IMR-90 (cell line): ENCODE results near the gene GIMAP5. TPM values are rescaled to one million over a fixed set of nuclear protein-coding genes. Genes with fewer than 3 reads are reported as not detected.

Source experiments
- ATAC-seq: fragments of 200-7000 bp; cut with Tn5 transposase; 2 replicates; pipeline ENCODE4 v1.9.1; 2020; ENCODE audit warnings: low read depth, mild to moderate bottlenecking, moderate library complexity
- BruUV-seq: library from RNA; stranded (reverse); fragments of 400-500 nt; replicated peaks from 2 replicates; lab custom pipeline; 2021; lab: Mats Ljungman, UMichigan
- CTCF ChIA-PET: fragments of 300-600 bp; formaldehyde crosslinking; extraction: SDS; loops from one replicate; lab custom pipeline; 2021; ENCODE audit warnings: antibody characterized with exemption; lab: Yijun Ruan, JAX
- POLR2A ChIA-PET: fragments of 300-600 bp; sonication (Branson Sonifier 250); formaldehyde crosslinking; loops from one replicate; lab custom pipeline; 2022; ENCODE audit warnings: antibody characterized with exemption; ENCODE audit not compliant: unreplicated experiment; lab: Charles Lee
- DNase-seq: peaks from one replicate; pipeline ENCODE4 v3.0.0; 2013
- H2AFZ ChIP-seq: replicated peaks from 2 replicates; pipeline ENCODE3; 2013; ENCODE audit warnings: low read length, mild to moderate bottlenecking; ENCODE audit not compliant: poor library complexity
- H2AK5ac ChIP-seq: 2 replicates; pipeline ENCODE4 v1.6.1; 2013; ENCODE audit warnings: low read depth, low read length, inconsistent platforms
- H2AK9ac ChIP-seq: replicated peaks from 2 replicates; pipeline ENCODE3; 2013; ENCODE audit warnings: mild to moderate bottlenecking, low read depth, low read length, moderate library complexity; ENCODE audit not compliant: poor library complexity
- H2BK120ac ChIP-seq: 2 replicates; pipeline ENCODE4 v1.6.1; 2013; ENCODE audit warnings: low read depth, low read length, inconsistent platforms
- H2BK15ac ChIP-seq: 3 replicates; pipeline ENCODE4 v1.6.1; 2013; ENCODE audit warnings: low read depth, low read length, inconsistent platforms
- H2BK20ac ChIP-seq: 2 replicates; pipeline ENCODE4 v1.6.1; 2013; ENCODE audit warnings: low read depth, mild to moderate bottlenecking, inconsistent platforms, low read length, moderate library complexity
- H2BK5ac ChIP-seq: 2 replicates; pipeline ENCODE4 v1.6.1; 2013; ENCODE audit warnings: mild to moderate bottlenecking, low read depth, low read length, inconsistent platforms; ENCODE audit not compliant: poor library complexity, severe bottlenecking
- H3K14ac ChIP-seq: replicated peaks from 2 replicates; pipeline ENCODE4 v1.6.1; 2013; ENCODE audit warnings: low read depth, low read length, inconsistent platforms
- H3K18ac ChIP-seq: 2 replicates; pipeline ENCODE4 v1.6.1; 2013; ENCODE audit warnings: low read depth, low read length, control low read depth
- H3K23ac ChIP-seq: 2 replicates; pipeline ENCODE4 v1.6.1; 2013; ENCODE audit warnings: low read depth, low read length, inconsistent platforms
- H3K27ac ChIP-seq: 2 replicates; pipeline ENCODE4 v1.5.1; 2013; ENCODE audit warnings: mild to moderate bottlenecking, control low read depth, low read length; ENCODE audit not compliant: insufficient read depth
- H3K27me3 ChIP-seq: 2 replicates; pipeline ENCODE4 v1.6.1; 2013; ENCODE audit warnings: low read length; ENCODE audit not compliant: control insufficient read depth, insufficient read depth
- H3K36me3 ChIP-seq: 2 replicates; pipeline ENCODE4 v1.6.1; 2013; ENCODE audit warnings: low read length, mixed read lengths; ENCODE audit not compliant: control insufficient read depth, insufficient read depth
- H3K4ac ChIP-seq: 2 replicates; pipeline ENCODE4 v1.6.1; 2013; ENCODE audit warnings: low read depth, low read length, inconsistent platforms
- H3K4me1 ChIP-seq: 2 replicates; pipeline ENCODE4 v1.6.1; 2013; ENCODE audit warnings: low read length, mixed read lengths; ENCODE audit not compliant: control insufficient read depth, insufficient read depth
- H3K4me2 ChIP-seq: 2 replicates; pipeline ENCODE4 v1.6.1; 2013; ENCODE audit warnings: low read depth, mild to moderate bottlenecking, control low read depth, low read length, moderate library complexity
- H3K4me3 ChIP-seq: 2 replicates; pipeline ENCODE4 v1.5.1; 2013; ENCODE audit warnings: low read depth, mild to moderate bottlenecking, control low read depth, low read length, moderate library complexity; ENCODE audit not compliant: insufficient read depth
- H3K56ac ChIP-seq: 2 replicates; pipeline ENCODE4 v1.6.1; 2013; ENCODE audit warnings: low read length, inconsistent platforms; ENCODE audit not compliant: insufficient read depth; ENCODE audit errors: extremely low read depth
- H3K79me1 ChIP-seq, 2 experiments: 2 replicates each; pipeline ENCODE4 v1.6.1; 2013; ENCODE audit warnings: low read length in 2 of 2, inconsistent platforms in 1 of 2, low read depth in 1 of 2
- H3K9ac ChIP-seq: 2 replicates; pipeline ENCODE4 v1.6.1; 2013; ENCODE audit warnings: low read depth, low read length, control low read depth
- H3K9me1 ChIP-seq: 2 replicates; pipeline ENCODE4 v1.6.1; 2013; ENCODE audit warnings: low read length, inconsistent platforms; ENCODE audit not compliant: insufficient read depth
- H3K9me3 ChIP-seq: 2 replicates; pipeline ENCODE4 v1.6.1; 2013; ENCODE audit warnings: low read length; ENCODE audit not compliant: control insufficient read depth, insufficient read depth
- H4K20me1 ChIP-seq: 2 replicates; pipeline ENCODE4 v1.6.1; 2013; ENCODE audit warnings: low read length, inconsistent platforms; ENCODE audit not compliant: insufficient read depth
- H4K5ac ChIP-seq: 2 replicates; pipeline ENCODE4 v1.6.1; 2013; ENCODE audit warnings: mild to moderate bottlenecking, low read depth, low read length, control low read depth
- H4K8ac ChIP-seq, 2 experiments: 2 replicates each; pipeline ENCODE4 v1.6.1; 2013; ENCODE audit warnings: low read depth in 2 of 2, low read length in 2 of 2, control low read depth in 1 of 2, inconsistent platforms in 1 of 2
- H4K91ac ChIP-seq: 2 replicates; pipeline ENCODE4 v1.6.1; 2013; ENCODE audit warnings: low read depth, low read length, inconsistent platforms; ENCODE audit not compliant: insufficient read depth
- SMC3 ChIP-seq: fragments of 150-350 bp; IDR thresholded peaks from 2 replicates; pipeline ENCODE4 v1.6.1; 2016; ENCODE audit warnings: low read depth, mild to moderate bottlenecking, antibody characterized with exemption, low read length, moderate library complexity
- WGBS, 2 experiments: methylation state at CpG; one replicate each; pipeline versions ENCODE4 v1.1.5 to v1.1.7; 2013; ENCODE audit warnings: missing lambda C conversion rate in 2 of 2; ENCODE audit not compliant: insufficient read length in 1 of 2; ENCODE audit errors: extremely low coverage in 2 of 2; 5-methylcytosine and 5-hydroxymethylcytosine counted together
- dilution Hi-C: fragments of 300-500 bp; cut with HindIII; formaldehyde crosslinking; loops from one replicate; pipeline ENCODE4 v1.14.3; 2018; ENCODE audit warnings: low sequenced_read_pairs; ENCODE audit not compliant: unreplicated experiment
- in situ Hi-C: fragments of 300-500 bp; cut with MboI; formaldehyde crosslinking; loops from 3 replicates; pipeline ENCODE4 v1.14.3; 2019; ENCODE audit warnings: low sequenced_read_pairs, inconsistent platforms, mixed read lengths
- intact Hi-C: fragments of 100-400 bp; cut with micrococcal nuclease; formaldehyde crosslinking; loops from 2 replicates; pipeline ENCODE4 v1.10.0; 2022
- polyA plus RNA-seq, 3 experiments: library from polyadenylated mRNA; depleted of rRNA; stranded (reverse); fragments of >200 nt; gene quantifications; 2 replicates each; pipeline ENCODE4 v1.2.3, GENCODE V29; 2012; ENCODE audit warnings: low replicate concordance in 1 of 3
- total RNA-seq: library from RNA; depleted of rRNA; stranded (reverse); fragments of >200 nt; gene quantifications from 2 replicates; pipeline ENCODE4 v1.2.3, GENCODE V29; 2012

Gene GIMAP5
- total and polyA plus RNA-seq, 2 of the 4 experiments (the other 2 are of a cell fraction) = not detected

DNA sequence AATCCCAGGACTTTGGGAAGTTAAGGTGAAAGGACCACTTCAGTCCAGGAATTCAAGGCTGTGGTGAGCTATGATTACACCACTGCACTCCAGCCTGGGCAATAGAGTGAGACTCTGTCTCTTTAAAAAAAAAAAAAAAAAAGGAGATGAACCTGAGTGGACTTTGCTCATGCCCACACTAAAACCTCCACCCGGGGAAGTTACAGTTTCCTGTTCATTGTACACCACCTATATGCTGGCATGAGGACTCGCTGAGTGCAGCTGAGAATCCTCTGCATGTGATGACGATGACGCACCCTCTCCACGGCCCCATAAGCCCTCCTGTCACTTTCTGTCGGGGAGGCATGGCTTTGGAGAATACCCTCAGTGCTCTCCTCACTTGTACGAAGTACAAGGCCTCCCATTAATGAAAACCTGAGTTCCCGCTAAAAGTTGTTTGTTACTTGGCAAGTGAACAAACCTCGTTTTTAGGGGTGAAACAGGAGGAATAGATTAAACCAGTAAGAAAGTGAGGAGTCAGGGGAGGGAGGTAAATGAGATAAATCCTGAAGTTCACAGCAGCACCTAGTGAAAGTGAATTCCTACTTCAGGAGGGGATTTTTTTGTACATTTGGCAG lies 47.0 kb downstream of the GIMAP5 start:
- ChIA-PET POLR2A (no interaction called here), CTCF (interaction anchor here (0.8 kb wide), 1 partner anchor 117 kb away, joined by 5 read pairs; no protein-coding TSS in a partner anchor)
- Histone ChIP-seq H3K18ac (peak overlapping the region; percentile 92), H4K8ac (peak overlapping the region; percentile 75 to 98; a peak in 2 of 4 replicates), H3K9me3 (no peaks in the 10 kb centered on the region), H4K20me1 (no peaks in the 10 kb centered on the region), H2AK9ac (no peak overlapping the region), H3K4ac (peak overlapping the region; percentile 98), H3K4me1 (peaks cover 45% of the 10 kb centered on the region), H3K36me3 (no peaks in the 10 kb centered on the region), H2BK120ac (peak overlapping the region; percentile 98), H3K27ac (peak overlapping the region; percentile 91; the same call in 1 of the 2 replicates), H3K9me1 (peaks cover 9% of the 10 kb centered on the region; the same call in 1 of the 2 replicates), H3K79me1 (no peaks in the 10 kb centered on the region), H4K5ac (peak overlapping the region; percentile 74; the same call in 1 of the 2 replicates), H3K27me3 (no peaks in the 10 kb centered on the region), H2BK5ac (no peak overlapping the region), H3K4me3 (no peak overlapping the region), H3K56ac (no peak overlapping the region), H2BK20ac (peak overlapping the region; percentile 98), H2AK5ac (peak overlapping the region; percentile 94), H3K14ac (peak overlapping the region; percentile 50; the same call in 1 of the 2 replicates), H3K4me2 (no peak overlapping the region), H3K9ac (no peak overlapping the region), H2BK15ac (peak overlapping the region; percentile 83; the same call in 2 of the 3 replicates), H4K91ac (peak overlapping the region; percentile 97), H2AFZ (no peak overlapping the region), H3K23ac (no peak overlapping the region)
- no peak for ATAC-seq
- in situ Hi-C loops (loop anchor here (25.0 kb wide), 1 partner anchor 328 kb away; no protein-coding TSS in a partner anchor), dilution Hi-C loops (no loop called here), intact Hi-C loops (no loop called here)
- BruUV-seq = no TSS peak
- no peak for DNase-seq
- TF ChIP-seq SMC3 = no peak
- WGBS, 2 experiments = 74% methylated on average over 4 of the region's 9 CpGs; no CpG with 5 or more reads in 1 of the 2 experiments
